HEK293 (cell line): ENCODE results near the gene KIF25.

Experiments
- CTCF ChIA-PET: fragments of 350-600 bp; formaldehyde crosslinking; extraction: SDS; loops from one replicate; lab custom pipeline; 2021; ENCODE audit warnings: antibody characterized with exemption; lab: Yijun Ruan, JAX
- POLR2A ChIA-PET: fragments of 300-600 bp; formaldehyde crosslinking; extraction: SDS; loops from one replicate; lab custom pipeline; 2020; ENCODE audit warnings: antibody characterized with exemption, inconsistent platforms; lab: Yijun Ruan, JAX
- H3K27ac ChIP-seq: fragments of 200-500 bp; sonication (Bioruptor generic); 2 replicates; pipeline ENCODE4 v1.5.1; 2014; ENCODE audit warnings: low read depth, low read length, control low read depth, inconsistent platforms; ENCODE audit errors: extremely low read depth
- H3K36me3 ChIP-seq, 2 experiments: fragments of 200-500 bp in 1 of 2; sonication (Bioruptor generic) in 1 of 2; 1 replicate in 1 of 2; 2 replicates in 1 of 2; pipeline ENCODE4 v1.5.1; 2014 to 2017; ENCODE audit warnings: inconsistent platforms in 2 of 2, low read length in 2 of 2; ENCODE audit not compliant: control insufficient read depth in 2 of 2, insufficient read depth in 1 of 2
- H3K4me1 ChIP-seq: fragments of 200-500 bp; sonication (Bioruptor generic); 2 replicates; pipeline ENCODE4 v1.5.1; 2014; ENCODE audit warnings: mild to moderate bottlenecking, low read length, inconsistent platforms; ENCODE audit not compliant: control insufficient read depth, insufficient read depth
- H3K4me3 ChIP-seq: 2 replicates; pipeline ENCODE4 v1.5.1; 2011; ENCODE audit warnings: low read depth, mild to moderate bottlenecking, control low read depth, low read length, moderate library complexity
- H3K9me3 ChIP-seq: fragments of 200-500 bp; sonication (Bioruptor generic); 2 replicates; pipeline ENCODE4 v1.5.1; 2014; ENCODE audit warnings: low read depth, low read length, inconsistent platforms; ENCODE audit not compliant: control insufficient read depth, insufficient read depth
- HOXD13 ChIP-seq: sonication (generic); formaldehyde crosslinking; IDR thresholded peaks from 2 replicates; pipeline ENCODE4 v1.8.0; 2022; ENCODE audit warnings: missing genetic modification reagents, borderline replicate concordance
- SCRT2 ChIP-seq: fragments of 450-650 bp; formaldehyde crosslinking; IDR thresholded peaks from 2 replicates; pipeline ENCODE4 v1.5.1; 2016; ENCODE audit warnings: missing biosample characterization, missing genetic modification characterization
- SP7 ChIP-seq: fragments of 450-650 bp; formaldehyde crosslinking; IDR thresholded peaks from 2 replicates; pipeline ENCODE4 v1.5.1; 2016; ENCODE audit warnings: missing biosample characterization, missing genetic modification characterization
- WT1 ChIP-seq: fragments of 450-650 bp; formaldehyde crosslinking; IDR thresholded peaks from 2 replicates; pipeline ENCODE4 v1.5.1; 2016; ENCODE audit warnings: missing biosample characterization, missing genetic modification characterization
- ZNF133 ChIP-seq: fragments of 450-650 bp; formaldehyde crosslinking; IDR thresholded peaks from 2 replicates; pipeline ENCODE4 v1.5.1; 2016; ENCODE audit warnings: missing biosample characterization, missing genetic modification characterization
- ZNF23 ChIP-seq: fragments of 450-650 bp; formaldehyde crosslinking; IDR thresholded peaks from 2 replicates; pipeline ENCODE4 v1.5.1; 2016; ENCODE audit warnings: missing biosample characterization, missing genetic modification characterization, borderline replicate concordance
- ZNF24 ChIP-seq: fragments of 450-650 bp; formaldehyde crosslinking; IDR thresholded peaks from 2 replicates; pipeline ENCODE4 v1.5.1; 2016; ENCODE audit warnings: missing biosample characterization, missing genetic modification characterization
- ZNF335 ChIP-seq: fragments of 450-650 bp; formaldehyde crosslinking; conservative IDR thresholded peaks from 2 replicates; pipeline ENCODE4 v1.5.1; 2016; ENCODE audit warnings: missing biosample characterization, missing genetic modification characterization
- ZNF514 ChIP-seq: fragments of 450-650 bp; formaldehyde crosslinking; IDR thresholded peaks from 2 replicates; pipeline ENCODE4 v1.5.1; 2016; ENCODE audit warnings: missing biosample characterization, missing genetic modification characterization
- ZNF548 ChIP-seq: fragments of 450-650 bp; formaldehyde crosslinking; IDR thresholded peaks from 2 replicates; pipeline ENCODE4 v1.5.1; 2016; ENCODE audit warnings: missing biosample characterization, missing genetic modification characterization
- ZNF549 ChIP-seq: fragments of 450-650 bp; IDR thresholded peaks from 2 replicates; pipeline ENCODE4 v1.5.1; 2018; ENCODE audit warnings: missing biosample characterization, missing genetic modification characterization, mild to moderate bottlenecking, inconsistent platforms, moderate library complexity
- ZNF629 ChIP-seq: fragments of 450-650 bp; formaldehyde crosslinking; IDR thresholded peaks from 2 replicates; pipeline ENCODE4 v1.5.1; 2017; ENCODE audit warnings: missing biosample characterization, missing genetic modification characterization
- ZNF843 ChIP-seq: fragments of 450-650 bp; formaldehyde crosslinking; IDR thresholded peaks from 2 replicates; pipeline ENCODE4 v1.5.1; 2016; ENCODE audit warnings: missing biosample characterization, missing genetic modification characterization
- TF ChIP-seq, protein P1 (sequence below): fragments of 450-650 bp; formaldehyde crosslinking; IDR thresholded peaks from 2 replicates; pipeline ENCODE4 v1.5.1; 2016; ENCODE audit warnings: missing biosample characterization, missing genetic modification characterization
- TF ChIP-seq, protein P2 (sequence below): fragments of 450-650 bp; formaldehyde crosslinking; IDR thresholded peaks from 2 replicates; pipeline ENCODE4 v1.5.1; 2017; ENCODE audit warnings: missing biosample characterization, mild to moderate bottlenecking, missing genetic modification characterization, moderate library complexity
- TF ChIP-seq, protein P3 (sequence below): fragments of 450-650 bp; formaldehyde crosslinking; IDR thresholded peaks from 2 replicates; pipeline ENCODE4 v1.5.1; 2016; ENCODE audit warnings: missing biosample characterization, missing genetic modification characterization

The KIF25 gene

DNA sequence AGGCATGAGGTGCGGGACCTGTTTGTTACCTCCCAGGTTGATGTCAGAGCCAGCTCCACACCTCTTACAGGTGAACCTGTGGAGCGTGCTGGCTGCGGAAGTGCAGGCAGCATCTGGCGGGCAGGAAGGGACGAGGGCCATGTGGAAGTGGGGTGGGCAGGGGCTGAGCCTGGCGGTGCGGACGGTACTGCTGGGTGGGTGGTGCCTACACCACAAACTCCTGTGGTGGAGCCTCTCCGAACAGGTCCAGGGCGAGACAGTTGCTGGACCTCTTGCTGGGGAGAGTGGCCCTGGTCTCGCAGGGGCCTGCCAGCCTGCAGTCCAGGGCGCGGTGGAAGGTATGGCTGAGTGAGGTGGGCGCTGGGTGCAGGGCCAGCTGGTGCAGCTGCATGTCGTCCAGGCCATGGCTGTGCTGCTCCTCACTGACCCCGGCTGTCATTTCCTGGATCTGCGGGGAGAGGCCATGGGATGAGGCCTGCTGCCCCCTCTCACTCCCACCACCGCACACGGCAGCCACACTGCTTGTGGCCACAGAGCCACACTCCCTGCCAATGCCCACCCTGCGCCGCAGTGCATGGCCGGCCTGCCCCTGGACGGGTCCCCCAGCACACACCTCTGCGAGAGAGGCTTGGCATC lies 59.5 kb downstream of the KIF25 start:
- H3K4me1 ChIP-seq = no peaks in the 10 kb centered on the region
- ChIA-PET POLR2A (no interaction called here), CTCF (interaction anchor here (0.6 to 0.7 kb wide), 3 partner anchors 12 to 574 kb away, joined by 3 to 4 read pairs (median 3); no protein-coding TSS in a partner anchor)
- no peak overlapping the region for H3K4me3 ChIP-seq
- no peaks in the 10 kb centered on the region for H3K9me3 ChIP-seq
- no peak overlapping the region for H3K27ac ChIP-seq
- no peaks in the 10 kb centered on the region for H3K36me3 ChIP-seq
- 0 out of 2 replicates have a peak, but pooled peaks have one; percentile 30 for TF ChIP-seq SCRT2 (tag by site-specific recombination)
- TF ChIP-seq WT1 = no peak

DNA sequence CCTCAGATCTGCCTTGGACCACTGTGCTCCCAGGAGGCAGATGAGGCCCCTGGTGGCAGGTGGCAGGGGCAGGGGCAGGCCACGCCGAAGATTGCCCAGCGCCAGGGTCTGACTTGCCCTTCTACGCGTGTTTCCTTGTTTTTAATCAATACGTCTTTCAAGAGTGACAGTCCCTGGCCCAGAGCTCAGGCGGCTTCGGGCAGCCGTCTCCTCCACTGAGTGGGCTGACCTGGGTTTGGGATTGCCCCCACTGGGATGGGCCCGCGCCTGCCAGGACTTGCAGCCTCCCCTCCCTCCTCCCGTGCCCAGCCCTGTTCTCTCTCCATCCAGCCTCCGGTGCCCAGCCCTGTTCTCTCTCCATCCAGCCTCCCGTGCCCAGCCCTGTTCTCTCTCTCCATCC lies 60.4 kb downstream of the KIF25 start:
- Histone ChIP-seq H3K4me3 (no peak overlapping the region), H3K4me1 (no peaks in the 10 kb centered on the region), H3K27ac (no peak overlapping the region), H3K36me3 (no peaks in the 10 kb centered on the region), H3K9me3 (no peaks in the 10 kb centered on the region)
- TF ChIP-seq SP7 (tag by site-specific recombination) = no peak
- no peak for TF ChIP-seq ZNF133 (tag by site-specific recombination)
- no peak for TF ChIP-seq ZNF843
- TF ChIP-seq HOXD13 (CRISPR knock-in tag) = no peak
- TF ChIP-seq, protein P1, sequence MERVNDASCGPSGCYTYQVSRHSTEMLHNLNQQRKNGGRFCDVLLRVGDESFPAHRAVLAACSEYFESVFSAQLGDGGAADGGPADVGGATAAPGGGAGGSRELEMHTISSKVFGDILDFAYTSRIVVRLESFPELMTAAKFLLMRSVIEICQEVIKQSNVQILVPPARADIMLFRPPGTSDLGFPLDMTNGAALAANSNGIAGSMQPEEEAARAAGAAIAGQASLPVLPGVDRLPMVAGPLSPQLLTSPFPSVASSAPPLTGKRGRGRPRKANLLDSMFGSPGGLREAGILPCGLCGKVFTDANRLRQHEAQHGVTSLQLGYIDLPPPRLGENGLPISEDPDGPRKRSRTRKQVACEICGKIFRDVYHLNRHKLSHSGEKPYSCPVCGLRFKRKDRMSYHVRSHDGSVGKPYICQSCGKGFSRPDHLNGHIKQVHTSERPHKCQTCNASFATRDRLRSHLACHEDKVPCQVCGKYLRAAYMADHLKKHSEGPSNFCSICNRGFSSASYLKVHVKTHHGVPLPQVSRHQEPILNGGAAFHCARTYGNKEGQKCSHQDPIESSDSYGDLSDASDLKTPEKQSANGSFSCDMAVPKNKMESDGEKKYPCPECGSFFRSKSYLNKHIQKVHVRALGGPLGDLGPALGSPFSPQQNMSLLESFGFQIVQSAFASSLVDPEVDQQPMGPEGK (tag by site-specific recombination) = no peak
- TF ChIP-seq ZNF629 (tag by site-specific recombination) = no peak
- no peak for TF ChIP-seq ZNF548 (tag by site-specific recombination)
- TF ChIP-seq ZNF24 (tag by site-specific recombination) = no peak
- no peak for TF ChIP-seq ZNF335 (tag by site-specific recombination)
- no peak for TF ChIP-seq ZNF514 (tag by site-specific recombination)
- TF ChIP-seq, protein P2, sequence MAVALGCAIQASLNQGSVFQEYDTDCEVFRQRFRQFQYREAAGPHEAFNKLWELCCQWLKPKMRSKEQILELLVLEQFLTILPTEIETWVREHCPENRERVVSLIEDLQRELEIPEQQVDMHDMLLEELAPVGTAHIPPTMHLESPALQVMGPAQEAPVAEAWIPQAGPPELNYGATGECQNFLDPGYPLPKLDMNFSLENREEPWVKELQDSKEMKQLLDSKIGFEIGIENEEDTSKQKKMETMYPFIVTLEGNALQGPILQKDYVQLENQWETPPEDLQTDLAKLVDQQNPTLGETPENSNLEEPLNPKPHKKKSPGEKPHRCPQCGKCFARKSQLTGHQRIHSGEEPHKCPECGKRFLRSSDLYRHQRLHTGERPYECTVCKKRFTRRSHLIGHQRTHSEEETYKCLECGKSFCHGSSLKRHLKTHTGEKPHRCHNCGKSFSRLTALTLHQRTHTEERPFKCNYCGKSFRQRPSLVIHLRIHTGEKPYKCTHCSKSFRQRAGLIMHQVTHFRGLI (tag by site-specific recombination) = no peak
- no peak for TF ChIP-seq ZNF549 (tag by site-specific recombination)
- no peak for TF ChIP-seq ZNF23 (tag by site-specific recombination)
- TF ChIP-seq, protein P3, sequence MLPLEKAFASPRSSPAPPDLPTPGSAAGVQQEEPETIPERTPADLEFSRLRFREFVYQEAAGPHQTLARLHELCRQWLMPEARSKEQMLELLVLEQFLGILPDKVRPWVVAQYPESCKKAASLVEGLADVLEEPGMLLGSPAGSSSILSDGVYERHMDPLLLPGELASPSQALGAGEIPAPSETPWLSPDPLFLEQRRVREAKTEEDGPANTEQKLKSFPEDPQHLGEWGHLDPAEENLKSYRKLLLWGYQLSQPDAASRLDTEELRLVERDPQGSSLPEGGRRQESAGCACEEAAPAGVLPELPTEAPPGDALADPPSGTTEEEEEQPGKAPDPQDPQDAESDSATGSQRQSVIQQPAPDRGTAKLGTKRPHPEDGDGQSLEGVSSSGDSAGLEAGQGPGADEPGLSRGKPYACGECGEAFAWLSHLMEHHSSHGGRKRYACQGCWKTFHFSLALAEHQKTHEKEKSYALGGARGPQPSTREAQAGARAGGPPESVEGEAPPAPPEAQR (tag by site-specific recombination) = no peak
- POLR2A ChIA-PET = no interaction called here
- CTCF ChIA-PET = interaction anchor here (0.7 kb wide), 1 partner anchor 878 kb away, joined by 3 read pairs; no protein-coding TSS in a partner anchor
